ENCODE results near the gene CREBL2. TPM values are rescaled to one million over a fixed set of nuclear protein-coding genes. Genes with fewer than 3 reads are reported as not detected.
"Not testable (repeated sequence)": the region's sequence is repeated elsewhere in the genome, so short reads cannot be mapped to it uniquely, and the experiment has no call there.

Gene CREBL2, protein sequence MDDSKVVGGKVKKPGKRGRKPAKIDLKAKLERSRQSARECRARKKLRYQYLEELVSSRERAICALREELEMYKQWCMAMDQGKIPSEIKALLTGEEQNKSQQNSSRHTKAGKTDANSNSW
- 10 to 100 TPM; 24.8 to 32.5 (median 30.8) TPM for polyA plus RNA-seq (ENCODE audit: insufficient read depth in 1 of 5, insufficient read length in 5 of 5, low replicate concordance in 1 of 5)
- long read RNA-seq, donor 1, transcript CREBL2-201 (4 exons, 3,754 nt) = major isoform, 14 of 14 reads
- long read RNA-seq, donor 1, partial matches to known transcripts = 0 of 14 reads
- long read RNA-seq, donor 1, other reads (novel, unspliced or antisense) = 0 of 14 reads
- long read RNA-seq, donor 2, transcript CREBL2-201 (4 exons, 3,754 nt) = major isoform, 5 of 5 reads
- long read RNA-seq, donor 2, partial matches to known transcripts = 0 of 5 reads
- long read RNA-seq, donor 2, other reads (novel, unspliced or antisense) = 0 of 5 reads
- long read RNA-seq, donor 3, transcript CREBL2-201 (4 exons, 3,754 nt) = major isoform, 19 of 19 reads
- long read RNA-seq, donor 3, partial matches to known transcripts = 0 of 19 reads
- long read RNA-seq, donor 3, other reads (novel, unspliced or antisense) = 0 of 19 reads
- long read RNA-seq, donor 4, transcript CREBL2-201 (4 exons, 3,754 nt) = major isoform, 7 of 13 reads
- long read RNA-seq, donor 4, partial matches to known transcripts = 6 of 13 reads
- long read RNA-seq, donor 4, other reads (novel, unspliced or antisense) = 0 of 13 reads
- long read RNA-seq, donor 5, transcript CREBL2-201 (4 exons, 3,754 nt) = major isoform, 24 of 24 reads
- long read RNA-seq, donor 5, partial matches to known transcripts = 0 of 24 reads
- long read RNA-seq, donor 5, other reads (novel, unspliced or antisense) = 0 of 24 reads
- long read RNA-seq, donor 6, transcript CREBL2-201 (4 exons, 3,754 nt) = major isoform, 21 of 21 reads
- long read RNA-seq, donor 6, partial matches to known transcripts = 0 of 21 reads
- long read RNA-seq, donor 6, other reads (novel, unspliced or antisense) = 0 of 21 reads
- long read RNA-seq, donor 7, transcript CREBL2-201 (4 exons, 3,754 nt) = major isoform, 14 of 14 reads
- long read RNA-seq, donor 7, partial matches to known transcripts = 0 of 14 reads
- long read RNA-seq, donor 7, other reads (novel, unspliced or antisense) = 0 of 14 reads
- long read RNA-seq, donor 8, partial matches to known transcripts = 0 of 4 reads
- long read RNA-seq, donor 8, other reads (novel, unspliced or antisense) = 0 of 4 reads

DNA sequence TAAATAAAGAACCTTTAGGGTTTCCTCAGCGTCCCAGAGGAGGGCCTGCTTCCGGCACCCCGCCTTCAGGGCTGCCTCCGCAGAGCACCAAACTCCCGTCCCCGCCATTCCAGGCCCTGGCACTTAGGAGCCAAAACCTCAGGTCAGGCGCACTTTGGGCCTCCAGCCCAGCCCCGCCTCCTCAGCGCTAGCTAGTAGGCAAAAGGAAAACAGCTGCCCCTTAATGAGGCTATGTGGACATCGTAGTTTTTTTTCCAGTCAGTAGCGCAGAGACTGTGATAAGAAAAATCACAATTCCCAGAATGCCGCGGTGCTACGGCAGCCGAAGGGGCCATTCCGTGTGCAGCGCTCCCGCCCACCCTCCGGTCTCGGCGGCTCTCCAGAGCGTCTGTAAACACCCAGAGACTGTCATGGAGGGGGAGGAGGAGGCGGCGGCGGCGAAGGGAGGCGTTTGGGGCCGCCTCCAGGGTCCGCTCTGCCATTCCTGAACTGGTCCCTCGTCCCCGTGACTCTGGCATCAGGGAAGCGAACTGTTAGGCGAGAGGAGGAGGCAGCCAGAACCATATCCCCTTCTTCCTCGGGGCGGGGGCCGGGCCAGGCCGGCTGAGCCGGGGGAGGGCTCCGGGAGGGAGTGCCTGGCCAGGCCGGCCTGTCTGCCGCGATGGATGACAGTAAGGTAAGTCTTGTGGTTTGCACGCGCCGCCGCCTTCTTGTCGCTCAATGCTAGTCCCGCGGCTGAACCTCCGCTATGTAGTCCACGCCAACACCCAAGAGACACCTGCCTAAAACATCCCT, at the start of gene CREBL2:
CREBL2 (plus strand) TSS at position 365 of the 795 bp plus-strand sequence; CDS start at position 662, 297 bp downstream.
- peak; percentile 94 to 96 for DNase-seq

DNA sequence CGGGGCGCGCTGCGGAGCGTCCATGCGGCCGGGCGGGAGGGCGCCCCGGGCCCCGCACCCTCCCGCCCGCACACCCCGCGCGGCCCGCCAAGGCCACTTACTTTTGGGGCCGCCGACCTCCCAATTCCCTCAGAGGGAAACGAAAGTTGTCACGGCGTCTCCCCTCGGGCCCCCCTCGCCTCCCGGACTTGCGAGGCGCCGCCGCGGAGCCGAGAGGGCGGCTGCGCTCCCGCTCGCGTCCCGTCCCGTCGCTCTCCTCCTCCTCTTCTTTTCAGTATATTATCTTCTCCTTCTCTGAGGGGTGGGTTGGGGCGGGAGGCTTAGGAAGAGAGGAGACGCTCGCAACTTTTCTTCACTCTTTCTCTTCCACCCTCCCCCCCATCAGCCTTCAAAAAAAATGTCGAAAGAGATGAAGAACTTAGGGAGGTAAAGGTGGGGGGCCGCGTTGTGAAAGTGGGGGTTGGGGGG, 49.6 kb upstream of the CREBL2 start:
- DNase-seq = peak in 1 of 2 donors; percentile 45

DNA sequence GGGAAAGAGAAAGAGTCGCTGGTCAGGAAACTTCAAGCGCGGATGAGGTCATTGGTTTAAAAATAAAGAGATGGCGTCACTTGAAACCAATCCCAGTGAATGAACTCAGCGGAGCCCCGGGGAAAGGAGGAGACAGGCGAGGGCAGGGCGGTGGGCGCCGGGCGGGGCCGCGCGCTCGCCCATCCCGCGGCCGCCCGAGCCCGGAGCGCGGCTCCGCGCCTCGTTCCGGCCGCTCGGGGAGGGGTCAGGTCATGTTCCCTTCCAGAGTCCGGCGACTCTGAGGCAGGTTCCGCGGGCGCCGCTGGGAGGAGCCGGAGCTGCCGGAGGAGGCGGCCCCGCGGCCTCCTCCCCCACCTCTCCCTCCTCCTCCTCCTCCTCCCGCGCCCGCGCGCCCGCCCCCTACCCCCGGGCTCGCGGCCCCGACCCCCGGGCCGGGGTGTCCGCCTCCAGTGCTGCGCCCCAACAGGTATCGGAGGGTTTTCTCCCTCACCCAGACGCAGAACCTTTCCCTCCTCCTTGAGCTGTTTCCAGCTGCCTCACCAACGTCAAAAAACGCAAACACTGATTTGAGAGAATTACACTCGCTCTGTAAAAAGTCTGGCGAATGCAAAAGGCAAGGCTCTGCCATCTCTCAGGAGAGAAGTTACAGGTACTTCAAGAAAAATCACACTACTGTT, 49.0 kb upstream of the CREBL2 start, which contains the start of gene DUSP16:
DUSP16 (minus strand) TSS at position 279 of the 677 bp plus-strand sequence. CDS start 41,765 bp downstream, outside the sequence.
- DNase-seq = peak; percentile 92 to 95

DNA sequence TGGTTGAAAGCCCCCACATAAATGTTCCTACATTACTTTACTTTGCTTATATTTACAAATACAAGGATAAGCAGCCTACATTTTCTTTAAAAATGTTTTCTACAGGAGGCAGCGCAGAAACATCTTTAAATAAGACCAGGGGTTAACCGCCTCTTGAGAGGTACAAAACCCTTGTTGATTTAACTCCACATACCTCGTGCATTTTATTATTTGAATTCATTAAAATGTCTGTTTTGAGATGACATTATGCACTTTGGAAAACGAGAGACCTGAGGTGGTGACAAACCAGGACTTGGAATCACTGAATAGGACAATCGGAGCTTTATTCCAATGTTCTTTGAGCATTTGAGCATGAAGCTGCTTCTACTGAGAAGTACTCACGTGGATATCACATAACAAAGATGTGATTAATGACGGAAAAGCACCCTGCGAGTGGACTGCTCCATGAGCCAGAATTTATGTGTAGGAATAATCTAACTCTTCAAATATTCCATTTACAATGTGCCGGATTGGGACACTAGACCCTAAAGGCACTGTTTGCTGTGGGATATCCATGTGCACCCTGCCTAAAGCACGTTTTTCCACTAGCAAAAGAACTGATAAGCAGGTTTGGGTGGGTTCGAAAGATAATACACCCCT, 48.3 kb upstream of the CREBL2 start:
- DNase-seq = peak in 1 of 2 donors; percentile 29

DNA sequence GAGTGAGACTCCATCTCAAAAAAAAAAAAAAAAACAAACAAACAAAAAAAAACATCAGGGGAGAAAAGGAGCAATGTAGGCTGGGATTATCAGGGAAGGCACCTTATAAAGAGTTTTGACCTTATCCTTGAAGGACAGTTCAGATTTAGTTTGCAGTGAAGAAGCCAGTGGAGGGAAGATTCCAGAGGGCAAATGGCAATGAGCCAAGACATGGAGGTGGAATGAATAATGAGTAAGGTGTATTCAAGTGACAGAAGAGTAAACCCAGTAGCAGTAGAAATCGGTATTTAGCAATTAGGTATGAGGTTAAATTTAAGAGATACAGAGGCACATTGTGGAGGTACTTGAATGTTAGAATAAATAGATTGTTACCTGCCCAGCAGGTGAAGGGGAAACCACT, 46.8 kb upstream of the CREBL2 start:
- no peak for DNase-seq

DNA sequence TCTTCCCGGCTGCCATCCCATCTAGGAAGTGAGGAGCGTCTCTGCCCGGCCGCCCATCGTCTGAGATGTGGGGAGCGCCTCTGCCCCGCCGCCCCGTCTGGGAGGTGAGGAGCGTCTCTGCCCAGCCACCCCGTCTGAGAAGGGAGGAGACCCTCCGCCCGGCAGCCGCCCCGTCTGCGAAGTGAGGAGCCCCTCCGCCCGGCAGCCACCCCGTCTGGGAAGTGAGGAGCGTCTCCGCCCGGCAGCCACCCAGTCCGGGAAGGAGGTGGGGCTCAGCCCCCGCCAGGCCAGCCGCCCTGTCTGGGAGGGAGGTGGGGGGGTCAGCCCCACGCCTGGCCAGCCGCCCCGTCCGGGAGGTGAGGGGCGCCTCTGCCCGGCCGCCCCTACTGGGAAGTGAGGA, 45.7 kb upstream of the CREBL2 start:
- not testable (repeated sequence) for DNase-seq

DNA sequence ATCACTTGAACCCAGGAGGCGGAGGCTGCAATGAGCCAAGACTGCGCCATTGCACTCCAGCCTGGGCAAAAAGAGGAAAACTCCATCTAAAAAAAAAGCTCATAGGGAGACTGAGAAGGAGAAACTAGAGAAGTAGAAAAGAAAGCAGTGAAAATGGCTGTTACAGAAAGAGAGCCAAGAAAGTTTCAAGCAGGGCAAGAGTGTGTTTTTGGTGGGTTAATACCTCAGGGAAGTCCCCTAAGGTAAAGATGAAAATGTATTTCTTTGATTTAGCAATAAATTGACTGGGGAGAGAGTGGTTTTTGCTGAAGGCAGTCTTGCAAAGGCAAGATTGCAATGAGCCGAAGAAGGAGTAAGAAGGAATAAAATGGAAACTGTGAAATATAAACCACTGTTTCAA, 39.0 kb upstream of the CREBL2 start:
- DNase-seq = no peak

DNA sequence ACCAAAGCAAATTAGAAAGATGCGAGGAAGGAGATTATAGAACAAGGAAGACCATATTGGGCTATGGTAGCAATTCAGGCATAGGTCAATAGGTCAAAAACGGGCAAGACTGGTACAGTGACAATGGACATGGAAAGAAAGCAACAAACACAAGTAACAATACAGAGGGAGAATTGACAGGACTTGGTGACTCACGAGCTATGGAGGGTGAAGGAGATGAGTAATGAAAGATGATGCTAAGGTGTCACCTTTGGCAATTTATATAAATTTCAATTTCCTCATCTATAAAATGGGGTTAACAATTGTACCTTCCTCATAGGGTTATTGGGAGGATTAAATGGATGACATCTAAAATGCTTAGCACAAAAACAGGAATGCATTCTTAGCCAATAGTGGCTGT, 33.9 kb upstream of the CREBL2 start:
- DNase-seq = no peak

DNA sequence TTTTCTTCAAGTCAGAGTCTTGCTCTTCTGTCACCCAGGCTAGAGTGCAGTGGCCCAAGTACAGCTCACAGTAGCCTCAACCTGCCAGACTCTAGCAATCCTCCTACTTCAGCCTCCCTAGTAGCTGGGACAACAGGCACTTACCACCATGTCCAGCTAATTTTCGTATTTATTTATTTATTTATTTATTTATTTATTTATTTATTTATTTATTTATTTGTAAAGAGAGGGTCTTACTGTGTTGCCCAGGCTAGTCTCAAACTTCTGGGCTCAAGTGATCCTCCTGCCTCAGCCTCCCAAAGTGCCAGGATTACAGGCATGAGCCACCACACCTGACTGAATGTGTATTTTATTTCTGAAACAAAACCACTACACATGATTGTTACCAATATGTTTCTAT, 31.0 kb upstream of the CREBL2 start:
- DNase-seq = not testable (repeated sequence)

DNA sequence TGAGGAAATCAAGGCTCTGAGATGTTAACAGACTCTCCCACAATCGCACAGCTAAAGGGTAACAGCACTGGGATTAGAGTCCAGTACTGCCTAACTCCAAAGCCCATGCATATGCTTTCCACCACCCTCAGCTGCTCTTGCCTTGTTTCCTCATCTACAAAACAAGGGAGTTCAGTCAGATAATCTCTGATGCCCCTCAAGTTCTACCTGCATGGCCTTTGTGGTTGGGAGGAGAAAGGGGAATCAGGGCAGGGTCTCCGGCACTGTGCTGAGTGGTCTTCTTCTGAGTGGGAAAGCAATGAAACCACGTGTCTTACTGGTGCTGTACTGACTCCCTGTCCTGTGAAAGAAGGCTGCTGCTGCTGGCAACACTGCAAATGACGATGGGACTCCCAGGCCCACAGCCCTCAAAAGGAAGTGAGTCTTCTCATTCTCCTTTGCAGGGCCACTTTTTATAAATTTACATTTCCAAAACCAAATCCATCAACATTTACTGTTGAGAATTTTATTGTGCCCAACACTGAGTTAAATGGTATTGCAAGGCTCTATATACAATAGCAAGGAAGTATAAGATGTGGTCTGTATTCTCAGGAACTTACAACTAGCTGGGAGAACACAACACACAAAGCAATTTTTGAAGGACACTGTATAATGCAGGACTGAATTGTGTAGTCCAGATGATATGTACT, 29.3 kb upstream of the CREBL2 start:
- DNase-seq = no peak

DNA sequence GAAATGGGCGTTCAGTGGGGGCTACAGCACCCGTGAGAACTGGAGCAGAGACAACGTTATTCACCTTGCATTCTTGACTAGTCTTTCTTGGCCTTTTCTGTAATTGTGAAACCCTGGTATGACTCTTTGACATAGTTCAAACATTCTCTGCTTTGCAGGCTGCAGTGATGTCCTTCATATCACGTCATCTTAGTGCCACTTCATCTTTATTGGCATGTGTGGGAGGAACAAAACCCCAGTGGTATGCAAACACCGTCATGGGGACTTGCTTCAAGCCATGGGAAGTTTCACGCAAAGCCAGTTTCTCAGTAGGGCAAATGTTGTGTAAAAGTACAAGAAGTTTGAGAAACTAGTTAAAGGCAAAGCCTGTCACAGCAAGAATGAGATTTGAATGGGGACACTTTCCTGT, 28.8 kb upstream of the CREBL2 start:
- peak; percentile 25 to 37 for DNase-seq

DNA sequence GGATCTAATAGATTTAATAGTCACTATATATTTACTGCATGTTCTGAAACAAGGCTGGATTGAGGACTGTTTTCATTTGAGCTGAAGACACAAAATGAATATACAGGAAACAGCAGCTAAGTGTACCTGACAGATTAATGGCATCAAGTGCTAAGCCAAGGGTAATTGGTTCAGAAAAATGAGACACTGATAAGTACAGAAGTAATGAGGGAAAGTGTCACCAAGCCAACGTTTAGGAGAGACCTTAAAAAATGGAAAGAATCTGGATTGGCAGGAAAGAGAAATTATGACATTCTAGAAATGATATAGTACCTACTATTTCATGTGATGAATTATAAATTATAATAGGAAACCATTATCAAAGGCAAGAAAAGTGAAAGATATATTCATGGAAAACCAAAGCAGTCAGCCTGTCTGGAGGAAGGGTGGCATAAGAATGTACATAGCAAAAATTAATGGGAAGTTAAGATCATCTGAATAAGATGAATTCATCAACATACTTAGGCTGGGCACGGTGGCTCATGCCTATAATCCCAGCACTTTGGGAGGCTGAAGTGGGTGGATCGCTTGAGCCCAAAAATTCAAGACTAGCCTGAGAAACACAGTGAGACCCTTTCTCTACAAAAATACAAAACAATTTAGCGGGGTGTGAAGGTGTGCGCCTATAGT, 28.0 kb upstream of the CREBL2 start:
- DNase-seq = no peak

DNA sequence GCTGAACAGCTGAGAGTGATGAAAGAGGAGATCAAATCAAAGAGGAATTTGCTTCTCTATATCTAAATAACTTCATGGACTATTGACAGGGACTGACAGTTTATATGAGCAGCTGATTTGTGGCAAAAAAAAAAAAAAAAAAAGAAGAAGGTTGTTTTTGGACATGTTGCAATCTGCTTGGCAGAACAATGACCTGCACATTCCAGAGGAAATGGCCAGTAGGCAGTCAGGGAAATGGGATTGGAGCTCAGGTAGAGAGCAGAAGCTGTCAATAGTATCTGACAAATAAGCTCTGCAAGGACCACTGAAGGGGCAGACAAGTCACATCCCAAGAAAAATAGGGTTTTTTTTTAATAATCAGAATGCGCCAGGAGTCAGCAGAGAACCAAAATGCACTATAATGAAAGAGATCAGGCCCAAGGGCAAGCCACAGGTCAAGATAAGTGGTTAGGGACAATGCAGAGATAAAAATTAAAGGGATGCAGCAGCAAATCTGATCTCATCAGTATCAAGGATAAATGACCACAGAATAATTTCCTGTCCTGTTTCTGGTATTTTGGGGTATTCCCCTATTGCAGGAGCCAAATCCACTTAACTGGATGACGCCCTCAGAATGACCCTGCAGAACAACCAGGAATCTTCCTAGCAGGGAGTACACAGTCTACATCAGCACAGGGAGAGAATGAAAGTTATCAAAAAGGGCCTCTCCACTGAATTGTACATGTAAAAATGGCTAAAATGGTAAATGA, 26.4 kb upstream of the CREBL2 start:
- DNase-seq = no peak

DNA sequence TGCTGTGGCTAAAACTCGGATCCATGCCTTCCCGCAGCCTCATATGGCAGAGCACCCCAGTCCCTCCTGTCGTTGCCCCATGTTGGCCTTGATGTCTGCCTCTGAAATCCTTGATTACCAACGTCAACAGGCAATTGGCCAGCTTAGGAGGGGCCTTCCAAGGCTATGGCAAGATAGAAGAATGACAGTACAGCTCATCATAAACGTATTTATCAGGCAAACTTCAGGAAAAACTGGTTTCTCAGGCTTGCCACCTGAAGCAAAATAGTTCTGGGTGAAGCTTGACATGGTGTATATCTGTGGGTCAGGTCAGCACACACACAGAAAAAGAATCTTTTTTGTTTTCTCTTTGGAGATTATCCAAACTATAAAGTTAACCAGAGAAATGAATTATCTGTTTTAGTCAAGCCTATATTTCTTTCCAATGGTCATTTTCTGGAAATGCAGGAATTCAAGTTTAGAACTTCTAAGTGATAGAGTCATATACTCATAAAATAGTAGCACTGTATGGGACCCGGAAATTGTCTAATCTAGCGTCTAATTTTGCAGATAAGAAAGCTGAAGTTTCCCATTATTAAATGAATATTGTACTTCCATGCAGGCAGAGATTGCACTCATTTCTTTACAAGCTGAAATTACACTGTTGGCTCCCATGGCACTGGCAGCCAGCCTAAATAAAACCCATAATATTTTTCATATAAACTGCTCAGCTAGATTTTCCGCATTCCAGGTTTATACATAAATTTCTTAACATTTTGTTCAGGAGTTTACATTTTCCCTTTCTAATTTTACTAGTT, 24.6 kb upstream of the CREBL2 start:
- DNase-seq = no peak

DNA sequence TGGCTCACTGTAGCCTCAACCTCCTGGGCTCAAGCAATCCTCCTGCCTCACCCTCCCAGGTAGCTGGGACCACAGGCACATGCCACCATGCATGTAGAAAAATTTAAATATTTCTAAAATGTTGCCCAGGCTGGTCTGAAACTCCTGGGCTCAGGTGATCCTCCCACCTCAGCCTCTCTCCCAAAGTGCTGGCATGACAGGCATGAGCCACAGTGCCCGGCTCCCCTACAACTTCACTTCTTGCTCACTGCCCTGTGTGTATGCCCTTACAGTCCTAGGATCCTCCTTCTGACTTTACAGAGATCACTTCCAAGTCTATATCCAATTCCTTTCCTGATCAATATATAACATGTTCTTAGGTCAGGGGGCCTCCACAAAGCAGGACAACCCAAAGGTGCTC, 23.8 kb upstream of the CREBL2 start:
- no peak for DNase-seq

DNA sequence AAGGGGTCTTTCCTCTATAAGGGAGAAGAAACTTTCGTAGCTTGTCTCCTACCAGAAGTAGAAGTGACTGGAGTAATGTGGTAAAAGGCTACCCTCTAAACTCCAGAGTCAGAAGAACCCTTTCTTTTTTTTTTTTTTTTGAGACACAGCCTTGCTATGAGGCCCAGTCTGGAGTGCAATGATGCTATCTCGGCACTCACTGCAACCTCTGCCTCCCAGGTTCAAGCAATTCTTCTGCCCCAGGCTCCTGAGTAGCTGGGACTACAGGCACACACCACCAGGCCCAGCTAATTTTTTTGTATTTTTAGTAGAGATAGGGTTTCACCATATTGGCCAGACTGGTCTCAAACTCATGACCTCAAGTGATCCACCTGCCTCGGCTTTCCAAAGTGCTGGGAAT, 23.2 kb upstream of the CREBL2 start:
- not testable (repeated sequence) for DNase-seq

DNA sequence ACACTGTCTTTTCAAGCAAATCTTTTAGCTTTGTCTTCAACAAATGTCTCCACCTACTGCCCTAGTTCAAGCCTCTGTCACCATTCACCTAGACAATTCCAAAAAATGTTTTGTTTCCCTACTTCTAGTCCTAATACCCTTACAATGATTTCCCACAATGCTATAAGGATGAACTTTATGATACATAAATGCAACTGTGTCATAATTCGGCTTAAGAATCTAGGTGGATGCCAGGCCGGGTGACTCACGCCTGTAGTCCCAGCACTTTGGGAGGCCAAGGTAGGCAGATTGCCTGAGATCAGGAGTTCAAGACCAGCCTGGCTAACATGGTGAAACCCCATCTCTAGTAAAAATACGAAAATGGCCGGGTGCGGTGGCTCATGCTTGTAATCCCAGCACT, 20.7 kb upstream of the CREBL2 start:
- no peak for DNase-seq
